GM20431 (cell line): ENCODE data around the gene RNF166.

Experiments used
- in situ Hi-C: fragments of 300-500 bp; cut with MseI, MboI; formaldehyde crosslinking; loops from one replicate; pipeline ENCODE4 v1.15.0; 2020; ENCODE audit warnings: low sequenced_read_pairs; ENCODE audit not compliant: unreplicated experiment

Gene RNF166

GRCh38 chr16:88706229-88706964, at the start of gene RNF166, which contains the start of gene CTU2:
Gene RNF166 (minus strand): TSS chr16:88706408. CDS start chr16:88706325, 83 bp downstream.
Gene CTU2 (plus strand): TSS chr16:88706503. CDS start chr16:88706531, 28 bp downstream.
- in situ Hi-C loops: no loop called here

- in situ Hi-C loops: no loop called here
Observed at GRCh38 chr16:88754912-88755744, 48.9 kb upstream of the RNF166 start.

- in situ Hi-C loops: no loop called here
Observed at GRCh38 chr16:88754109-88754911, 48.1 kb upstream of the RNF166 start.

GRCh38 chr16:88753602-88754001, 47.4 kb upstream of the RNF166 start:
- in situ Hi-C loops: no loop called here

- in situ Hi-C loops: no loop called here
Observed at GRCh38 chr16:88753191-88753590, 47.0 kb upstream of the RNF166 start.

- in situ Hi-C loops: no loop called here
Observed at GRCh38 chr16:88752386-88753002, 46.3 kb upstream of the RNF166 start.

- in situ Hi-C loops: no loop called here
Observed at GRCh38 chr16:88750854-88751253, 44.6 kb upstream of the RNF166 start.

- in situ Hi-C loops: no loop called here
Observed at GRCh38 chr16:88749358-88749757, 43.1 kb upstream of the RNF166 start.

GRCh38 chr16:88748364-88748763, 42.2 kb upstream of the RNF166 start:
- in situ Hi-C loops: no loop called here

- in situ Hi-C loops: no loop called here
Observed at GRCh38 chr16:88747588-88748301, 41.5 kb upstream of the RNF166 start.

- in situ Hi-C loops: no loop called here
Observed at GRCh38 chr16:88746506-88746905, 40.3 kb upstream of the RNF166 start.

GRCh38 chr16:88744577-88745521, 38.6 kb upstream of the RNF166 start:
- in situ Hi-C loops: no loop called here

GRCh38 chr16:88743693-88744576, 37.7 kb upstream of the RNF166 start:
- in situ Hi-C loops: no loop called here

GRCh38 chr16:88742896-88743605, 36.8 kb upstream of the RNF166 start:
- in situ Hi-C loops: no loop called here

- in situ Hi-C loops: no loop called here
Observed at GRCh38 chr16:88741368-88741767, 35.2 kb upstream of the RNF166 start.

- in situ Hi-C loops: no loop called here
Observed at GRCh38 chr16:88740727-88741055, 34.5 kb upstream of the RNF166 start.
